Activated CD4-positive, alpha-beta T cell treated with anti-CD3 and anti-CD28 coated beads for 24 hours (primary cell): Measurements from ENCODE around the gene CELA2A.
"Not testable (repeated sequence)": the region's sequence is repeated elsewhere in the genome, so short reads cannot be mapped to it uniquely, and the experiment has no call there.

ENCODE experiments used
- DNase-seq, 2 donors: peaks; one replicate each; pipeline ENCODE4 v3.0.0-alpha.2; 2020; ENCODE audit warnings: low read depth in 2 of 2

CELA2A gene

GRCh38 chr1:15468145-15468544 is 11.6 kb downstream of the CELA2A start:
- DNase-seq, result no peak

GRCh38 chr1:15469361-15469760 is 12.8 kb downstream of the CELA2A start:
- no peak for DNase-seq

- DNase-seq, result not testable (repeated sequence)
Measured at GRCh38 chr1:15469821-15470448, 13.4 kb downstream of the CELA2A start.

GRCh38 chr1:15471067-15471466 is 14.5 kb downstream of the CELA2A start:
- not testable (repeated sequence) for DNase-seq

- not testable (repeated sequence) for DNase-seq
Measured at GRCh38 chr1:15471723-15472122, 15.2 kb downstream of the CELA2A start.

GRCh38 chr1:15472587-15472986 is 16.1 kb downstream of the CELA2A start:
- no peak for DNase-seq

- DNase-seq, result no peak
Measured at GRCh38 chr1:15475752-15476314, 19.3 kb downstream of the CELA2A start, which contains the start of gene CELA2B. TSS of gene CELA2B (plus strand) at chr1:15476104. CDS start at chr1:15476126, 22 bp downstream.

- DNase-seq, result no peak
Measured at GRCh38 chr1:15476927-15477326, 20.4 kb downstream of the CELA2A start.

GRCh38 chr1:15477646-15478212 is 21.2 kb downstream of the CELA2A start:
- no peak for DNase-seq

GRCh38 chr1:15479654-15480347 is 23.3 kb downstream of the CELA2A start:
- DNase-seq, result no peak

GRCh38 chr1:15482455-15482854 is 25.9 kb downstream of the CELA2A start:
- DNase-seq, result not testable (repeated sequence)

GRCh38 chr1:15482983-15483543 is 26.5 kb downstream of the CELA2A start:
- DNase-seq, result not testable (repeated sequence)

GRCh38 chr1:15483971-15484370 is 27.4 kb downstream of the CELA2A start:
- DNase-seq, result no peak

- not testable (repeated sequence) for DNase-seq
Measured at GRCh38 chr1:15484443-15484842, 27.9 kb downstream of the CELA2A start.

GRCh38 chr1:15485636-15486035 is 29.1 kb downstream of the CELA2A start:
- no peak for DNase-seq

- DNase-seq, result not testable (repeated sequence)
Measured at GRCh38 chr1:15486844-15487610, 30.5 kb downstream of the CELA2A start.

GRCh38 chr1:15488371-15488770 is 31.8 kb downstream of the CELA2A start:
- no peak for DNase-seq

- DNase-seq, result no peak
Measured at GRCh38 chr1:15489052-15489736, 32.7 kb downstream of the CELA2A start.

GRCh38 chr1:15491010-15491409 is 34.5 kb downstream of the CELA2A start:
- not testable (repeated sequence) for DNase-seq

GRCh38 chr1:15492596-15492995 is 36.1 kb downstream of the CELA2A start:
- DNase-seq, result no peak

- DNase-seq, result no peak
Measured at GRCh38 chr1:15493869-15494390, 37.4 kb downstream of the CELA2A start.
